ENCODE data around the gene DNAJC5. TPM values are rescaled to one million over a fixed set of nuclear protein-coding genes. Genes with fewer than 3 reads are reported as not detected.
"Not testable (repeated sequence)": the region's sequence is repeated elsewhere in the genome, so short reads cannot be mapped to it uniquely, and the experiment has no call there.

The DNAJC5 gene
- 10 to 100 TPM; 32.1 to 32.9 TPM for total RNA-seq

- H3K27me3 Mint-ChIP-seq, result no peaks in the 10 kb centered on the region
- H3K9me3 Mint-ChIP-seq, result no peaks in the 10 kb centered on the region
- peak within 1 kb of the TSS; percentile 92 for H3K4me3 Mint-ChIP-seq
- DNase-seq, result peak; percentile 96
- peaks cover 33% of the 10 kb centered on the region for H3K4me1 Mint-ChIP-seq
- peak within 1 kb of the TSS; percentile 94 for H3K27ac Mint-ChIP-seq
- peaks cover 16% of the 10 kb centered on the region for H3K36me3 Mint-ChIP-seq
Observed at GRCh38 chr20:63894358-63895201, at the start of gene DNAJC5. DNAJC5 (plus strand) TSS chr20:63895126; CDS start chr20:63928346, 33,220 bp downstream.

- Mint-ChIP-seq H3K27me3 (peaks cover 47% of the 10 kb centered on the region), H3K36me3 (no peaks in the 10 kb centered on the region), H3K4me3 (no peak overlapping the region), H3K27ac (no peak overlapping the region), H3K4me1 (peaks cover 12% of the 10 kb centered on the region), H3K9me3 (no peaks in the 10 kb centered on the region)
- DNase-seq, result no peak
Observed at GRCh38 chr20:63846128-63846771, 48.7 kb upstream of the DNAJC5 start.

GRCh38 chr20:63846888-63847236 is 48.1 kb upstream of the DNAJC5 start:
- Mint-ChIP-seq H3K27ac (no peak overlapping the region), H3K4me1 (peaks cover 14% of the 10 kb centered on the region), H3K9me3 (no peaks in the 10 kb centered on the region), H3K4me3 (no peak overlapping the region), H3K27me3 (peaks cover 45% of the 10 kb centered on the region), H3K36me3 (no peaks in the 10 kb centered on the region)
- DNase-seq, result no peak

GRCh38 chr20:63847237-63848002 is 47.5 kb upstream of the DNAJC5 start:
- DNase-seq, result no peak
- Mint-ChIP-seq H3K27ac (no peak overlapping the region), H3K36me3 (no peaks in the 10 kb centered on the region), H3K9me3 (no peaks in the 10 kb centered on the region), H3K4me3 (no peak overlapping the region), H3K27me3 (peaks cover 43% of the 10 kb centered on the region), H3K4me1 (peaks cover 17% of the 10 kb centered on the region)

- no peaks in the 10 kb centered on the region for H3K36me3 Mint-ChIP-seq
- no peak overlapping the region for H3K27ac Mint-ChIP-seq
- H3K9me3 Mint-ChIP-seq, result no peaks in the 10 kb centered on the region
- peaks cover 17% of the 10 kb centered on the region for H3K4me1 Mint-ChIP-seq
- no peak for DNase-seq
- no peak overlapping the region for H3K4me3 Mint-ChIP-seq
- peaks cover 38% of the 10 kb centered on the region for H3K27me3 Mint-ChIP-seq
Observed at GRCh38 chr20:63848003-63848911, 46.7 kb upstream of the DNAJC5 start.

- DNase-seq, result peak; percentile 76
- Mint-ChIP-seq H3K4me3 (no peak overlapping the region), H3K27me3 (peaks cover 14% of the 10 kb centered on the region), H3K9me3 (no peaks in the 10 kb centered on the region), H3K36me3 (no peaks in the 10 kb centered on the region), H3K27ac (no peak overlapping the region), H3K4me1 (peaks cover 16% of the 10 kb centered on the region)
Observed at GRCh38 chr20:63850689-63851547, 44.0 kb upstream of the DNAJC5 start.

GRCh38 chr20:63851548-63851943 is 43.4 kb upstream of the DNAJC5 start:
- H3K36me3 Mint-ChIP-seq, H3K4me3 Mint-ChIP-seq, H3K9me3 Mint-ChIP-seq, DNase-seq, H3K27ac Mint-ChIP-seq: not testable (repeated sequence)
- H3K4me1 Mint-ChIP-seq, result peaks cover 14% of the 10 kb centered on the region
- H3K27me3 Mint-ChIP-seq, result peaks cover 11% of the 10 kb centered on the region

GRCh38 chr20:63853733-63854068 is 41.2 kb upstream of the DNAJC5 start:
- peaks cover 25% of the 10 kb centered on the region for H3K4me1 Mint-ChIP-seq
- H3K27ac Mint-ChIP-seq, H3K4me3 Mint-ChIP-seq, H3K36me3 Mint-ChIP-seq, DNase-seq, H3K9me3 Mint-ChIP-seq, H3K27me3 Mint-ChIP-seq: not testable (repeated sequence)

- Mint-ChIP-seq H3K36me3 (no peaks in the 10 kb centered on the region), H3K4me3 (no peak overlapping the region), H3K27me3 (peaks cover 5% of the 10 kb centered on the region), H3K9me3 (no peaks in the 10 kb centered on the region), H3K27ac (no peak overlapping the region), H3K4me1 (peaks cover 30% of the 10 kb centered on the region)
- DNase-seq, result no peak
Observed at GRCh38 chr20:63854069-63854765, 40.7 kb upstream of the DNAJC5 start.

GRCh38 chr20:63854766-63855362 is 40.1 kb upstream of the DNAJC5 start:
- Mint-ChIP-seq H3K36me3 (no peaks in the 10 kb centered on the region), H3K4me1 (peaks cover 33% of the 10 kb centered on the region), H3K27ac (no peak overlapping the region), H3K9me3 (no peaks in the 10 kb centered on the region), H3K27me3 (peaks cover 4% of the 10 kb centered on the region), H3K4me3 (no peak overlapping the region)
- DNase-seq, result no peak

GRCh38 chr20:63855363-63856097 is 39.4 kb upstream of the DNAJC5 start:
- no peak overlapping the region for H3K4me3 Mint-ChIP-seq
- peaks cover 4% of the 10 kb centered on the region for H3K27me3 Mint-ChIP-seq
- no peak for DNase-seq
- H3K9me3 Mint-ChIP-seq, result no peaks in the 10 kb centered on the region
- H3K4me1 Mint-ChIP-seq, result peaks cover 32% of the 10 kb centered on the region
- no peaks in the 10 kb centered on the region for H3K36me3 Mint-ChIP-seq
- no peak overlapping the region for H3K27ac Mint-ChIP-seq

GRCh38 chr20:63856098-63856511 is 38.8 kb upstream of the DNAJC5 start:
- Mint-ChIP-seq H3K27ac (no peak overlapping the region), H3K4me1 (peaks cover 26% of the 10 kb centered on the region), H3K4me3 (no peak overlapping the region), H3K27me3 (peaks cover 4% of the 10 kb centered on the region), H3K9me3 (no peaks in the 10 kb centered on the region), H3K36me3 (no peaks in the 10 kb centered on the region)
- no peak for DNase-seq

Measured in activated naive CD8-positive, alpha-beta T cell treated with anti-CD3 and anti-CD28 coated beads for 36 hours (primary cell).